Fibroblast of skin of left biceps (primary cell): ENCODE results near the gene MAN2A2.

Experiments used
- DNase-seq, 2 experiments: peaks; one replicate each; pipeline ENCODE4 v3.0.0-alpha.2; 2013; ENCODE audit warnings: low read depth in 2 of 2

Gene MAN2A2

GRCh38 chr15:90942354-90943120 lies 39.4 kb downstream of the MAN2A2 start:
- no peak for DNase-seq

GRCh38 chr15:90945091-90945490 lies 42.0 kb downstream of the MAN2A2 start:
- DNase-seq, result no peak

GRCh38 chr15:90946538-90946937 lies 43.4 kb downstream of the MAN2A2 start:
- DNase-seq, result no peak

GRCh38 chr15:90946941-90947576 lies 44.0 kb downstream of the MAN2A2 start:
- DNase-seq, result no peak

- DNase-seq, result no peak
These were observed 44.7 kb downstream of the MAN2A2 start for GRCh38 chr15:90947577-90948357.

GRCh38 chr15:90948506-90948905 lies 45.4 kb downstream of the MAN2A2 start:
- DNase-seq, result no peak

GRCh38 chr15:90949979-90950675 lies 47.0 kb downstream of the MAN2A2 start:
- no peak for DNase-seq

- no peak for DNase-seq
These were observed 47.6 kb downstream of the MAN2A2 start for GRCh38 chr15:90950676-90951075.

- no peak for DNase-seq
These were observed 50.0 kb downstream of the MAN2A2 start for GRCh38 chr15:90952901-90953677.

- DNase-seq, result no peak
These were observed 51.0 kb downstream of the MAN2A2 start for GRCh38 chr15:90953947-90954711.

- DNase-seq, result peak; percentile 80 to 81
These were observed 51.9 kb downstream of the MAN2A2 start, which contains the start of gene RCCD1 for GRCh38 chr15:90954712-90955623. Gene RCCD1 (plus strand): TSS chr15:90954884. CDS start chr15:90956735, 1,851 bp downstream.

- no peak for DNase-seq
These were observed 52.6 kb downstream of the MAN2A2 start for GRCh38 chr15:90955624-90956273.

GRCh38 chr15:90956274-90957030 lies 53.4 kb downstream of the MAN2A2 start:
- DNase-seq, result peak in 1 of 2 experiments; percentile 20

GRCh38 chr15:90957031-90957790 lies 54.1 kb downstream of the MAN2A2 start:
- no peak for DNase-seq

- no peak for DNase-seq
These were observed 54.7 kb downstream of the MAN2A2 start for GRCh38 chr15:90957791-90958190.

- DNase-seq, result no peak
These were observed 56.0 kb downstream of the MAN2A2 start for GRCh38 chr15:90959028-90959595.

- DNase-seq, result no peak
These were observed 56.8 kb downstream of the MAN2A2 start for GRCh38 chr15:90959894-90960293.
